ENCODE results near the gene WASHC4. TPM values are rescaled to one million over a fixed set of nuclear protein-coding genes. Genes with fewer than 3 reads are reported as not detected.
A peak's percentile ranks its signal among the peaks of the same experiment; 100 is the strongest.
"Not testable (repeated sequence)": the region's sequence is repeated elsewhere in the genome, so short reads cannot be mapped to it uniquely, and the experiment has no call there.

Gene WASHC4
- total RNA-seq, 1 donor from 2014 or later: 96.7 TPM

- no peak for DNase-seq (ENCODE audit: low read depth in 2 of 2)
These were observed 54.6 kb downstream of the WASHC4 start for GRCh38 chr12:105162174-105162573.

GRCh38 chr12:105164068-105164467 lies 56.5 kb downstream of the WASHC4 start:
- DNase-seq (ENCODE audit: low read depth in 2 of 2): no peak

DNA sequence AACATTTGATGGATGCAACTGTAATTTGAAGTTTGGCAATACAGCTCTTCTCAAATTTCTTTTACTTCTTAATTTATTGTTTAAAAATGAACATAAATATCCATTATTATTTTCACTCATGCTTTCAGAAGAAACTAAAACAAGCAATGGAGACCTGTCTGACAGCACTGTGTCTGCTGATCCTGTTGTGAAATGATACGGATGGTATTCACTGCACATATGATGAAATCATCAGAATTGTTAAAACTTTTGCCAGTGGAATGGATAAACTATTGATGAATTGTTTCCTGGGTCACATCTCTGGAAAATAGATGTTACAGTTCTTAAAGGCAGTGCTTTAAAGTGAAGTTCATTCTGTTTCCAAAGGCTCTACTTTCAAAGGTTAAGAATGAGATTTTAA lies 59.2 kb downstream of the WASHC4 start:
- no peak for DNase-seq (ENCODE audit: low read depth in 2 of 2)

DNA sequence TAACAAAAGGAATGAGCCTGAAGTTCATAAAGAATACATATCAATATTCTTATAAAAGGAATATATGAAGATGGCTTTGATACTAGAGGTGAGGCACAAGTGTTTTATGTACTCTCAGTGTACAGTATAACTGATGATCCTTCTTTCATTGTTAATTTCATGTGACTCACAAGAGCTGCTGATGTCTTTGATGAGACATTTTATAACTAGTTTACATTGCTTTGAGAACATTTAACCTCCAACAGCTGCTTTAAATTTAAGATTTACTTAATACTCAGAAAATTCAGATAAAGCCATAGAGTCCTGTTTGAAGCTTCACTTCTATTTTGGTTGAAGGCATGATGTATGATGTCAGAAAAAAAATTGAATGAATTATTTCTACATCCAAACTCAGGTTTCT lies 59.8 kb downstream of the WASHC4 start:
- no peak for DNase-seq (ENCODE audit: low read depth in 2 of 2)

DNA sequence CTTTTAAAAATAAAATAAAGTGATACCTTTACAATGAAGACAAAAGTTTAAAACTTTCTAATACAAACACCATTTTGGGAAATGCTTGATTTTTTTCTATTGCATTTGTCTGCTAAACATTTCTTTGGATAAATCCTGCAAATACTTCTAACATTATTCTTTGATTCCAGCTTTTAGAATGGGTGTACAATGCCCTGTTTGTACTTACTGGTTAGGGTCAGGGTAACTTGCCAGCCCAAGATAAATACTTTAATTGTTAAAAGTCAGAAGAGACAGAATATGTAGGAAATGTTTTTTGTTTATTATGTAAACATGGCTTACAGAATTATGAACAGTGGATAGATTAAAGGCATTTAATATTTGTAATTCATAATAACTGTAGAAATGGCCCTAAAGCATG lies 60.5 kb downstream of the WASHC4 start:
- DNase-seq (ENCODE audit: low read depth in 2 of 2): no peak

GRCh38 chr12:105170139-105170538 lies 62.6 kb downstream of the WASHC4 start:
- no peak for DNase-seq (ENCODE audit: low read depth in 2 of 2)

GRCh38 chr12:105171691-105172436 lies 64.3 kb downstream of the WASHC4 start:
- DNase-seq (ENCODE audit: low read depth in 2 of 2): no peak

- no peak for DNase-seq (ENCODE audit: low read depth in 2 of 2)
These were observed 68.0 kb downstream of the WASHC4 start for GRCh38 chr12:105175397-105175990.

DNA sequence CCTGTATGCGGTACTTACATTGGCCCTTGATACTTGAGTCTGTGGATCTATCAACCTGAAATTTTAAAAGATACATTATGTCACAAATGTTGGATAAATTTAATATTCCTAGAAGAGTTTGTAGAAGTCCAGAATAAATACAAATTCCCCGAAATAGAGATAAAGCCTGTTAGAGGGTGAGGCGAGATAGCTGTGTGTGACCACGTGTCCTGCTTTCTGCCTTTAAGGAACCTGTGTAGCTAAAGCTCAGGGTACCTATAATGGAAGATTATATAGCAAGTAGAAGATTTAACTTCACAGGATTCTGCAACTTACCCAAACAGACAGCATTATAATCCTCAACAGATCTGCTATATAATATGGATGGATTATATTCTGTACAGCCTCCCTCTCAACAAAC lies 69.7 kb downstream of the WASHC4 start:
- no peak for DNase-seq (ENCODE audit: low read depth in 2 of 2)

GRCh38 chr12:105179114-105179513 lies 71.6 kb downstream of the WASHC4 start:
- not testable (repeated sequence) for DNase-seq (ENCODE audit: low read depth in 2 of 2)

- DNase-seq (ENCODE audit: low read depth in 2 of 2): not testable (repeated sequence)
These were observed 75.9 kb downstream of the WASHC4 start for GRCh38 chr12:105183406-105183805.

DNA sequence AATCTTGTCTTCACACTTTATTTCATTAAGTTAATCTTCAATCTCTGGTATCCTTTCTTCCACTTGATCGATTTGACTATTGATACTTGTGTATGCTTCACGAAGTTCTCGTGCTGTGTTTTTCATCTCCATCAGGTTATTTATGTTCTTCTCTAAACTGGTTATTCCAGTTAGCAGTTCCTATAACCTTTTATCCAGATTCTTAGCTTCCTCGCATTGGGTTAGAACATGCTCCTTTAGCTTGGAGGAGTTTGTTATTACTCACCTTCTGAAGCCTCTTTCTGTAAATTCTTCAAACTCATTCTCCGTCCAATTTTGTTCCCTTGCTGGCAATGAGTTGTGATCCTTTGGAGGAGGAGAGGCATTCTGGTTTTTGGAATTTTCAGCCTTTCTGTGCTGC lies 76.4 kb downstream of the WASHC4 start:
- not testable (repeated sequence) for DNase-seq (ENCODE audit: low read depth in 2 of 2)

DNA sequence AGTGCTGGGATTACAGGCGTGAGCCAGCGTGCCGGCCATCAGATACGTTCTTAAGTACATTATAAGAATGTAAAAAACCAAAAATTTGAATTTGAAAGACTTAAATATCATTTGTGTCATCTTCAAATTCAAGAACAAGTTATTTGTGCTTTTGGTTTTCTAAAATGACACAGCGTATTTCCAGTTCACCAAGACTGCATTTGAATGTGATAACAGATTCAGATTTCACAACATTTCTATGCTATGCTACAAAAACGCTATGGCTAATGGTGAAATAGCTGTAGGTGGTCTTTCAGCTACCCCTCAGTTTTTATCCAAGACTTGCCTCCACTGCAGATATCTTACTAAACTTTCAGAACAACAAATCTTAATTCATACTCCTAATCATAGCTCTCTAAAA lies 81.8 kb downstream of the WASHC4 start:
- no peak for DNase-seq (ENCODE audit: low read depth in 2 of 2)

DNA sequence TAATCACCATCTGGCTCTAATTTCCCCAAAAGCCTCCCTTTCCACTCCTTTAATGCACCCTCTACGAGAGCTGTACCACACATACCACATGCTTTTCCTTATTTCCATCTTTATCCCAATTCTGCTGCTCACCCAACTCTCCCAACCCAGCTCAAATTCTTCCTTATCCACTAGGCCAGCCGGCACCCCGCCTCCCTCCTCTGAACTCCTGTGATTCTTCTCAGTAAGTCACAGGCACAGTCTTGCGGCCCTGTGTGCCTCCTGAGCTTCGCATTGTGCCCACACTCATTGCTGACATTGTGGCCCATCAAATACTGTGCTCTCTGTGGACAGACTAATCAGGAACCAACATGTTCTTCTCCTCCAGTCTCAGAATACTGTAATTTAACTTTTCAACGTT lies 83.0 kb downstream of the WASHC4 start:
- DNase-seq (ENCODE audit: low read depth in 2 of 2): no peak

GRCh38 chr12:105192624-105193225 lies 85.2 kb downstream of the WASHC4 start:
- no peak for DNase-seq (ENCODE audit: low read depth in 2 of 2)

DNA sequence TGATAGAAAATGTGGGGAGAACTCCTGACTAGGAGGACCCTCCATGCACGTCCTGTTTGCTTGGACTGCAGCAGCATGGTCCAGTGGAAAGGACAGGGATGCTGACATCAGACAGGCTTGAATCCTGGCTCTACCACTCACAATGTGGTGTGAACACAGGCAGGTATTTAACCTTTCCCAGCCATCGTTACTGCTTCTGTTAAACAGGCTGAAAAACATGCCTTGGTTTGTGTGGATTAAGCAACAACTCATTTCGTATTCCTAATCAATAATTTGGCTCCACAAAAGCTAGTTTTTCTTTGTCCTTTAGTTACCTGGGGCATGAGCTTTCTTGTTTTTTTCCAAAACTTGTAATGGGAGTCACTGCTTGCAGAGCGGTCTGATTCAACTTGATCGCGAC lies 87.4 kb downstream of the WASHC4 start:
- no peak for DNase-seq (ENCODE audit: low read depth in 2 of 2)

GRCh38 chr12:105196090-105196489 lies 88.6 kb downstream of the WASHC4 start:
- no peak for DNase-seq (ENCODE audit: low read depth in 2 of 2)

- DNase-seq (ENCODE audit: low read depth in 2 of 2): no peak
These were observed 91.4 kb downstream of the WASHC4 start for GRCh38 chr12:105198961-105199360.

DNA sequence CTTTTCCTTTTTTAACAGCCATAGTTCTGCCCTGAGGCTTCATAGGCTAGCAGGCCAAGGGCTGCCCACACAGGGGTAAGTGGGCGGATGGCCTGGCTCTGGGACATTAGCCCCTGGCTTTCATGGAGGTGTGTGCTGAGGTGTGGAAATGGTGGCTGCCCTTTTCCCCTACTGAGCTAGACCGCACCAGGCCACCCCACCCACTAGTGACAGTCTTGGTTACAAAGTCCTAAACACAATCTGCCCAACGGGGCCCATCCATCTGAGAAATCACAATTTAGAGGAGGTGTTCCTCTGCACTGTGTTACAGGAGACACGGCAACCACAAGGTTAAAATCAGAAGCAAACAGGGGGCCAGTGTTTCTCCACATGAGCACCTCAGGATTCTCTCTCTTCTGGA lies 92.9 kb downstream of the WASHC4 start:
- DNase-seq (ENCODE audit: low read depth in 2 of 2): no peak

DNA sequence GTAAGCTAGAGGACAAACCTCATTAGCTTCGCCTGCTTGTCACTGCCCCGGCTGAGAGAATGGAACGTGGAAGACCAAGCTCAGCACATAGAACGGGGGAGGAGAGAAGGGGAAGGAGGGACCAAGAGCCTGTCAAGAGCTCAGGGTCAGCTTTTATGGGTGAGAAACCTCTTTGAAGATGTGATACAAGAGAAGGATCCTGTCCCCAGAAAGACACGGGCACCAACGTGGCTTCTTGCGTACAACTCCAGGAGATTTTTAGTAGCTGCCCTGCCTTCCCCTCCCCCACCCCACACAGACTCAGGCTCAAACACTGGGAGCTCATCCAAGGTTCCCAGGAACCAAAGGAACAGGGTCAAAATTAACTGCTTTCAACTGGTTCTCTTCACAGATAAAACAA lies 93.8 kb downstream of the WASHC4 start:
- no peak for DNase-seq (ENCODE audit: low read depth in 2 of 2)

DNA sequence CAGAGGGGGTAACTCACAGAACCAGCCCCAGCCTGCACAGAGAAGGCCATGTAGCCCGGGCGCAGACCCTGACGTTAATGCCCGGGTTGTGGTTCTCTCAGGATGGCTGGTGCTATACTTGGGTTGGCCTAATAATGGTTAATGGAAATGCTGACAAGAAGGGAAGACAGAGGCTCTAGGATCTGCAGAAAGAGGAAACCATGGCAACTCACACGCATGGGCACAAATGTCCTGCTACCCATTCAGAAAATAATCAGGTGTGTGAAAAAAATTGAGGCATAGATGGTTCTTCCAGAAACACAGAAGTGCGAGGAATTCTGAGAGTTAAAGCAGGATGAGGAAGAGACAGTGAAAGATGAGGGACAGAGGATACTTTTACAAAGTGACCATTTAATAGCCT lies 94.7 kb downstream of the WASHC4 start:
- DNase-seq (ENCODE audit: low read depth in 2 of 2): no peak

GRCh38 chr12:105204127-105204526 lies 96.6 kb downstream of the WASHC4 start:
- no peak for DNase-seq (ENCODE audit: low read depth in 2 of 2)

DNA sequence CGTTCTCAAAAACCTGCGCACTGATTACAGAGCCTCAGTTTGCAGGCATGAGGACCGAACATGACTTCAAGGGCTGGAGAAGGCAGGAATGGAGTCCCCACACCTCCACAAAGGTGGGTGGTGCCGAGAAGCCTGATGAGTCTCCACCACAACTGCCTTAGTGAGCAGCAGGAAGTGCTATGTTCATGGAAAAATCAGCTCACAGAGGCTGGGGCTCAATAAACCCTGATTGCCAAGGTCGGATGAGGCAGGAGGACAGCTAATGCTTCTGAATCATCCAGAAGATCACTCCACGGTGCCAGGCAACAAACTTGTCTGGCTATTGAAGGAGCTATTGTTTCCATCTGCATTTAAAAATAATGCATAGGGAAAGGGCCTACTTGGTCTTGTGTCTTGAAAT lies 97.4 kb downstream of the WASHC4 start:
- DNase-seq (ENCODE audit: low read depth in 2 of 2): peak; percentile 50 to 75

Measured in dermis microvascular lymphatic vessel endothelial cell (primary cell).